NCI-H1092 (cell line): Measurements from ENCODE around the gene LIX1.
"Not testable (repeated sequence)": the region's sequence is repeated elsewhere in the genome, so short reads cannot be mapped to it uniquely, and the experiment has no call there.

ENCODE experiments used
- DNase-seq: peaks from one replicate; lab custom pipeline; 2025; lab: John Stamatoyannopoulos, UW

LIX1 gene

GRCh38 chr5:97101189-97101910 lies 41.1 kb downstream of the LIX1 start:
- DNase-seq, result no peak

GRCh38 chr5:97100476-97100875 lies 41.9 kb downstream of the LIX1 start:
- DNase-seq, result no peak

DNA sequence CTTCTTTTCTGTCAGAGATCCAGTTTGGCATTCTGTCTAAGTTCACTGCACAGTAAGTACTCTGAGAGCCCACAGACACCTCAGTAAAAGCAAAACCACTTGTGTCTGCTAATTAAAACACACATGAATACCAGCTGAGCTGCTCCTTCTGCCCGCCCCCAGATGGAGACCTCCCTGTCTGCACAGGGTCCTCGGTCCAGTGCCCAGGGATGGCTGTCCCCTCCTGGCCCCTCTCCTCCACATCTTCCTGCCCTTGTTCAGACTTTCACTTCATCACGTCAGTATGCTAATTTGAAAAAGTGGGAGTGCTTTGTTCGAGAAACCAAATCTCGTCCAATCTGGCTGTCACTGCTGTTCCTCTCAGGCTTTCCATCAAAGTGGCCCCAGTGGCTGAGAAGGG lies 43.5 kb downstream of the LIX1 start:
- no peak for DNase-seq

- DNase-seq, result no peak
These were observed 44.8 kb downstream of the LIX1 start for GRCh38 chr5:97097326-97098230.

DNA sequence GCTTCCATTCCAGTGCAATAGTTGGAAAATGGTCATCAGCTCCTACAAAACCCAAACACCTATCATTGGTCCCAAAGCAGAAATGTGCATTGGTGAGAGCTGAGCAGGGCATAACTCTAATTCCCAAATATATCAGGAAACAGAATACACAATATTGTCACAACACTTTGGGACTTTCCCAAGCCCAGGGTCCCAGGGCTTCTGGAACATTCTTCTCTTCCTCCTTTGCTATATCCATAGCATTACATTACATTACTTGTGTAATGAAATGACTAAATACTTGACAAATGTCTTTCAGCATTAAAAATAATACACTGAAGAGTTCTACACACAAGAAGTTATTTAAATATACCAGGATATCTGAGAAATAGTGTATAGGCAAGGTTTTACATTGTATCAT lies 45.6 kb downstream of the LIX1 start:
- DNase-seq, result no peak

- DNase-seq, result no peak
These were observed 46.2 kb downstream of the LIX1 start for GRCh38 chr5:97096191-97096590.

DNA sequence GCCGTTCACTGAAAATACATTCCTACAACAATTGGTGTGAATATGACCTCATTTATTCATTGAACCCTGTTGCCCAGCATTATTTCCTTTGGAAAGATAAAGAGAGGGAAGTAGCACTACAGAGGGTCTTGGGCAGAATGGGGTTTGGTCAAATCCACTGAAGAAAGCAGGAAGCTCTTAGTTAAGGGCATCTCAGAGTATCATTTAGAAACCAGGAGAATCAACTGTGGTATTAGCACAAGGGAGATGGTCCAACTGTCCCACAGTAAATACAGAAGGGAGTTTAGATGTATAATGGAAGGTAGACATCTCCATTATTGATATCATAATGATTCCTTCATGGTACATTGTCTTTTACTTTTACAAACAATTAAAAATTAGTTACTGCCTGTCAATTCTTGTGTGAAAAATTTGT lies 47.1 kb downstream of the LIX1 start:
- no peak for DNase-seq

GRCh38 chr5:97094579-97095317 lies 47.7 kb downstream of the LIX1 start:
- no peak for DNase-seq

DNA sequence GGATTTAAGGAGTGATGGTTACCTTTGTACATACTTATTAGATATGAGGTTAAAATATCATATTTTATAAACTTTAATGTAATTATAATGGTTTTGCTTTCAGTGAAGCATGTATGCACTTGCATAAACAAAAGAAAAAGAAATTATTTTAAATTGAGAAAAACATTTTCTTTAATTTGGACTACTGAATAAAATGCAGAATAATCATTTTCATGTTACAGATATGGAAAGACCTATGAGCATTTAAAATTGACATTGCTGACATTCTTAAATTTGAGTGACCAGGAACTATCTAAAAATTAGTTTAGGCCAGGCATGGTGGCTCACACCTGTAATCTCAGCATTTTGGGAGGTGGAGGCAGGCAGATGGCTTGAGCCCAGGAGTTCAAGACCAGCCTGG lies 49.2 kb downstream of the LIX1 start:
- DNase-seq, result no peak

- DNase-seq, result no peak
These were observed 51.5 kb downstream of the LIX1 start for GRCh38 chr5:97090944-97091343.

GRCh38 chr5:97089149-97089801 lies 53.1 kb downstream of the LIX1 start:
- no peak for DNase-seq

DNA sequence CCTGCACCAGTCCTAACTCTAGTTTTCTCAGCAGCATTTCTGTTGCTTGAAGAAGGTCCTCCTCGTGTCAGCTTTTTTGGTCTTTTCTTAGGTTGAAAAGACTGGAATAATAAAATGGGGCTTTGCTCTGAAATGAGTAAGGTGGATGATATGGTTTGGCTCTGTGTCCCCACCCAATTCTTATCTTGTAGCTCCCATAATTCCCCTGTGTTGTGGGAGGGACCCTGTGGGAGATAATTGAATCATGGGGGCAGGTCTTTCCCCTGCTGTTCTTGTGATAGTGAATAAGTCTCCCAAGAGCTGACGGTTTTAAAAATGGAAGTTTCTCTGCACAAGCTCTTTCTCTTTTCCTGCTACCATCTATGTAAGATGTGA lies 53.6 kb downstream of the LIX1 start:
- no peak for DNase-seq

DNA sequence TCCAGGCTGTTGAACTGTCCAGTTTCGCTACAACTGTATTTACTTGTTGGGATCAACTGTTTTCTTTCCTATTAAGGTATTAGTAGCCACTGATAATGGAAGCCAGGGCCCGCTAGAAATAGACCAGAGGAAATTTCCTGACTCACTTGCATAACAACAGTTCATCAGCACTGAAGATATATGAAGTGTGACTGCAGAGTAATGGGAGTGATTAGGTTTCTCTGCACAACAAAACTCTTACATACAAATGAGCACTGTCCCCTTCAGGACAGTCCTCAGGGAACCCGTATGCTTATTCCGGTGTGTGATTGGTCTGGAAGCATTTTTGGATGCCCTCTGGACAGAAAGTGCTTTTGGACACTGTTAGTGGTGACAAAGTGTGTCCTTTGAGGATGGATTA lies 55.3 kb downstream of the LIX1 start:
- no peak for DNase-seq

GRCh38 chr5:97085459-97086181 lies 56.8 kb downstream of the LIX1 start:
- no peak for DNase-seq

DNA sequence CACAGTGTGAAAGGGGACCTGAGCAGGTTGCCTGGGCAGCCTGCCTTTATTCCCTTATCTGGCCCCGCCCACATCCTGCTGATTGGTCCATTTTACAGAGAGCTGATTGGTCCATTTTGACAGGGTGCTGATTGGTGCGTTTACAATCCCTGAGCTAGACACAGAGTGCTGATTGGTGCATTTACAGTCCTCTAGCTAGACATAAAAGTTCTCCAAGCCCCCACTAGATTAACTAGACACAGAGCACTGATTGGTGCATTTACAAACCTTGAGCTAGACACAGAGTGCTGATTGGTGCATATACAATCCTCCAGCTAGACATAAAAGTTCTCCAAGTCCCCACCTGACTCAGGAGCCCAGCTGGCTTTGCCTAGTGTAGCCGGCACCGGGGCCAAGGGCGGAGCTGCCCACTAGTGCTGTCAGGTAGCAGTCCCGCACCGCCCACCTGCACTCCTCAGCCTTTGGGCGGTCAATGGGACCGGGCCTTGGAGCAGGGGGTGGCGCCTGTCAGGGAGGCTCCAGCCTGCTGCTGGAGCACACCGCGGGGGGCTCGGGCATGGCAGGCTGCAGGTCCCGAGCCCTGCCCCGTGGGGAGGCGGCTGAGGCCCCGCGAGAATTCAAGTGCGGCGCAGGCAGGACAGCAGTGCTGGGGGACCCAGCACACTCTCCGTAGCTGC lies 57.5 kb downstream of the LIX1 start:
- not testable (repeated sequence) for DNase-seq

- no peak for DNase-seq
These were observed 63.3 kb downstream of the LIX1 start for GRCh38 chr5:97078958-97079743.

DNA sequence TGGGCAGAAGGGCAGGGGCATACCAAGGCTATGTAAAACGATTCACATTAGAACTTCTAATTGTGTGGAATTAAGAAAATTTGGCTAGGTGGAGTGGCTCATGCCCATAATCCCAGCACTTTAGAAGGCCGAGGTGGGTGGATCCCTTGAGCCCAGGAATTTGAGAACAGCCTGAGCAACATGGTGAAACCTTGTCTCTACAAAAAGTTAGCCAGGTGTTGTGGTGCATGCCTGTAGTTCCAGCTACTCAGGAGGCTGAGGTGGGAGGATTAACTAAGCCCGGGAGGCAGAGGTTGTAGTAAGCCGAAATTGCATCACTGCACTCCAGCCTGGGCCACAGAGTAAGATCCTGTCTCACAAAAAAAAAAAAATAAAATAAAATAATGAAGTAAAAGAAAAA lies 65.2 kb downstream of the LIX1 start:
- DNase-seq, result no peak

GRCh38 chr5:97076098-97076497 lies 66.3 kb downstream of the LIX1 start:
- DNase-seq, result no peak

- DNase-seq, result no peak
These were observed 66.8 kb downstream of the LIX1 start for GRCh38 chr5:97075649-97076048.

DNA sequence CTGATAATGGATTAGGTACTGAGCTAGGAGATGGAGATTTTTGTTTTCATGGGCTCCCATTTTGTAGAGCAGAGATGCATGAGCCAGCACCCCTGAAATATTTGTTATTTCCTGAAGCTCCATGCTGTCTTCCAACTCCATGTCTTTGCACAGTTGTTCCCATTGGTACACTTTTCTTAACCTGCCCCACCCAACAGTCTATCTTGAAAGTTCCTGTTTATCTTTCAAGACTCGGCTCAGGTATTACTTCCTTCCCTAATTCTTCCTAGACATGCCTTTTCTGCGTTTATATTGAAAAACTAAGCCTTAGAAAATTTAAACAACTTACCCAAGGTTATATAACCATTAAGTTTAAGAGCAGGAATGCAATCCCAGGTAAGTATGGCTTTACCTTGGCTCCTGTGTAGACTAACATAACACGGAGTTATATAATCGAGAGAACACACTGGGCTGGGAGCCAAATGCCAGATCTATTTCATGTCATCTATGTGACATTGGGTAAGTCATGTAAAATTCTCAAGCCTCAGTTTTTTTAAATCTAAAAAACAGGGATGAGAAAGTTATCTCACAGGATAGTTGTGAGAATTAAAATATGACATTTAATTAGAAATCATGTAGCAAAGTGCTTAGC lies 67.4 kb downstream of the LIX1 start:
- DNase-seq, result no peak
